Raji (cell line): ENCODE results near the gene TEK.

Experiments
- POLR2A ChIP-seq: IDR thresholded peaks from 2 replicates; pipeline ENCODE4 v1.6.1; 2011; ENCODE audit warnings: low read depth, low read length, control low read depth; ENCODE audit not compliant: insufficient read depth

Gene TEK

DNA sequence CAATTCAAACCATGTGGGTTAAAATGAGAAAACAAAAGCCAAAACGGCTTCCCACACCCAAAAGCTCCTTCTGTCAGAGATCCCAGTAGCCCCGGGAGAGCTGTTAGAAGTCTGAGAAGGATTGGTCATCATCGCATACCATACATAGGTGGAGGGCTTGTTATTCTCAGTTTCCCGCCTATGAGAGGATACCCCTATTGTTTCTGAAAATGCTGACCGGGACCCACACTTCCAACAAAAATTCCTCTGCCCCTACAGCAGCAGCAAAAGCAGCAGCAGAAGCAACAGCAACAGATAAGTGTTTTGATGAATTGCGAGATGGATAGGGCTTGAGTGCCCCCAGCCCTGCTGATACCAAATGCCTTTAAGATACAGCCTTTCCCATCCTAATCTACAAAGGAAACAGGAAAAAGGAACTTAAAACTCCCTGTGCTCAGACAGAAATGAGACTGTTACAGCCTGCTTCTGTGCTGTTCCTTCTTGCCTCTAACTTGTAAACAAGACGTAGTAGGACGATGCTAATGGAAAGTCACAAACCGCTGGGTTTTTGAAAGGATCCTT lies at the start of gene TEK:
TSS of gene TEK (plus strand) at position 245 of the 561 bp plus-strand sequence. CDS start 366 bp downstream, outside the sequence.
- no peak for TF ChIP-seq POLR2A

- TF ChIP-seq POLR2A = no peak
These were observed 49.6 kb upstream of the TEK start for GRCh38 chr9:27059412-27059811.

- TF ChIP-seq POLR2A = no peak
These were observed 49.1 kb upstream of the TEK start for GRCh38 chr9:27059907-27060306.

DNA sequence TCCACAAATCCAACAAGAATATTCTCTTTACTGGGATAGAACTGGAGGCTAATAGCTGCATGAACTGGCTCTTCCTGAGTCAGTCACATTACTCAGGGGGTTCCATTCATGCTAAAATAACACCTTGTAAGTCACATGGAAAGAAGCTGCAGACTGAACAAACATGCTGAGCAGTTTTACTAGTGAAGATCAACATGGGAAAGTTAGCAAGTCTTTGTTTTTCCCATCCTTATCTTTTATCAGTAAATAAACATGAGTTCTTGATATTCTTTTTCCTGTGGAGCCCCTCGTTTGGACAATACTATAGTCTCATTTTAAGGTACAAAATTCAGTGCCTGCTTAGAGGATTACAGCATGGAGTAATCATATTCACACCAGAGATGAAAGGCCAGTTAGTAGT lies 43.7 kb upstream of the TEK start:
- TF ChIP-seq POLR2A = no peak

DNA sequence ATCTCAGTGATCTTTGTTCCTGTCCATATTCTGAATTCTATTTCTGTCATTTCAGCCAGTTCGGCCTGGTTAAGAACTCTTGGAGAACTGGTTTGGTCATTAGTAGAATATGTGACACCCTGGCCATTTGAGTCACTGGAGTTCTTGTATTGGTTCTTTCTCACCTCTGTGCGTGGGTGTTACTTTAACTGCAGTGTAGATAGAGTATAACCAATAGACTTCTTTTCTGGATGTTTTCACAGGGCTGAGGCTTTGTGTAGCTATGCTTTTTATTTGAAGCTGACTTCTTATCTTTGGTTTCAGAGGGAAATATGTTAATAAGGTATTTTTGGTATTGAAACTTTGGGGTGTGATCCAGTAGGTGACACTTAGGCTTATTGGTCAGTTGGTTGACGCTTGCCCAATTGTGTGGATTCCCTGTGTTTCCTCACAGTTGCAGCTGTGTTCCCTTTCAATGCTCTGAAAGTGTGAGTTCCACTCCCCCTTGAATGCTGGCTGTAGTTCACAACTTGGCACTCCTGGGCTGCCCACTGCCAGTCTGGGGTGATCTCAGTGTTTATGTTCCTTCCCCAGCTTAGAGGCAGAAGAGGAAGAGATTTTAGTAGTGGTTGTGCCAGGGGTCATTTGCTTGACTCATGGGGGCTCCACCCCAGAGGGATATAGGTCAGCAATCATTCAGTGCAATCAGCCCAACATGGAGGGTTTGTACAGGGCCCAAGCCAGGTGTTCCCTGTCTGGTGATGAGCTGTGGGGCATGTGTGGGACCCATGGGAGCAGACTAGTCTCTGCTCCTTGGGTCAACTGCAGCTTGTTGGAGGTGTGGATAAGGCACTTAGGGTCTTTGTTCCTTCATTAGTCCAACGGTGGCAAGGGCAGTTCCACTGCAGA lies 34.9 kb upstream of the TEK start:
- no peak for TF ChIP-seq POLR2A

DNA sequence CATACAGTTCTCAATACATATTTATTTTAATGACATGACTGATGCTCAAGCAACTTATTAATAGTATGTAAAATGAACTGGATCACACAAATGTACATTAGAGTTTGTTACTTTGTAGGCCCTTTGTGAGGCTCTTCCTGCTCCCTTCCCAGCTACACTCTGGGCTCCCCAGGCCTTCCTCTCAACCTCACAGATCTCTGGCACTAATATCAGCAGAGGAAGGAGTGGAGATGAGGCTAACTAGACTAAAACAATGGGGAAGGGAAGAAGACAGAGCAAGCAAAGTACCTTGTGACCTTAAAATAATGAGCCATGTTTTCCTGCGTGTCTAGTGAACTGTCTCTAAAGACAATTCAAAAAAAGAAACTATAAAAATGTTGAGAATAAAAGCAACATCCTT lies 30.3 kb upstream of the TEK start:
- TF ChIP-seq POLR2A = no peak

GRCh38 chr9:27085456-27085855 lies 23.6 kb upstream of the TEK start:
- TF ChIP-seq POLR2A = no peak

- TF ChIP-seq POLR2A = no peak
These were observed 22.0 kb upstream of the TEK start for GRCh38 chr9:27086818-27087680.

- TF ChIP-seq POLR2A = no peak
These were observed 20.0 kb upstream of the TEK start for GRCh38 chr9:27088981-27089380.

- TF ChIP-seq POLR2A = no peak
These were observed 19.3 kb upstream of the TEK start for GRCh38 chr9:27089706-27090105.

DNA sequence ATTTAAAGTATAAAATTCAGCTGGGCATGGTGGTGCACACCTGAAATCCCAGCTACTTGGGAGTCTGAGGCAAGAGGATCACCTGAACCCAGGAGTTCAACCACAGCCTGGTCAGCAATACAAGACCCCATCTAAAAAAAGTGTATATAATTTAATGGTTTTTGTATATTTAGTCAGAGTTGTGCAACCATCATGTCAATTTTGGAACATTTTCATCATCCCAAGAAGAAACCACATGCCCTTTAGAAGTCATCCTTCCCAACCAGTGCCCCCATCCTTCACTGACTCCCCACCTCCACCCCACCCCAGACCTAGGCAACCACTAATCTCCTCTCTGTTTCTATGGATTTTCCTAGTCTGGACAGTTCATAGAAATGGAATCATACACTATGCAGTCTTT lies 18.8 kb upstream of the TEK start:
- TF ChIP-seq POLR2A = no peak

GRCh38 chr9:27090711-27091110 lies 18.3 kb upstream of the TEK start:
- TF ChIP-seq POLR2A = no peak

- TF ChIP-seq POLR2A = no peak
These were observed 14.3 kb upstream of the TEK start for GRCh38 chr9:27094640-27095298.

DNA sequence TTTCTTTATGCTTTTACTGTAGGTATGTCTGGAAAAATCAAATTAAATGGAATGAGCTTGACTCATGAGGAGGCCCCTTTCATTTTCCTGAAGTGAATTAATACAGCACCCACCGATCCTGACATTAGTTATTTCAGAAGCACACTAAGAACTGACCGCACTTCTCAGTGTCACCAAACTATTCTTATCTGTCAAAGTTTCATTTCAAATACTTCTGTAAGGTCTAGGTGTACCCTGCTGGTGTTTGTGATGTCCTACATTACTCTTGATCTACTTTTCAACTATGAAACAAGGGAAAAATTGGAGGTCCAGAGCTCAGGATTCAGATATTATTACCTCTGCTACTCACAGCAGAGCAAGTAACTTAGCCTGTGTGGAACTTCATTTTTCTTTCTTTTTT lies 1.8 kb upstream of the TEK start:
- no peak for TF ChIP-seq POLR2A

DNA sequence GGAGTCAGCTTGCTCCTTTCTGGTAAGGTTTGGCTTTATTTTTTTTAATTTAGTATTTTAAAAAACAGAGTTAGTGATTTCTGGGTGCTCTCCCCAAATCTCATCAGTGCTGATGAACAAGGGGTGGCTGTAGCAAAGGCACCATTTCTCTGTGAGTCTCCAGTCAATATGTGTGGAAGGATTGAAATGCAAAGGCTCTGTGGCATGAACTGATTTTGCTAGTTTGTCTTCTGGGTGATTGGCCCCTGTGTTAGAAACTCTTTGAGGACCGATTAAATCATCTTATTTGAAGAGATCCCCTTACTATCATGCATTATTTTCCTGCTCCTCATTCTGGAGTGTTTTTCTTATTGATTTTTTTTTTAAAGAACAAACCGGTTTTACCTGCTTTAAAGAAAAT lies 596 bp downstream of the TEK start:
- TF ChIP-seq POLR2A = no peak
